Endothelial cell of umbilical vein (primary cell): ENCODE results near the gene PLPP2. TPM values are rescaled to one million over a fixed set of nuclear protein-coding genes. Genes with fewer than 3 reads are reported as not detected.

Source experiments
- BruUV-seq: library from RNA; stranded (reverse); fragments of 400-500 nt; replicated peaks from 2 replicates; lab custom pipeline; 2021; lab: Mats Ljungman, UMichigan
- CTCF ChIA-PET: fragments of 300-600, 350-600 bp; sonication (Branson Sonifier 250); formaldehyde crosslinking; loops from one replicate; lab custom pipeline; 2021; ENCODE audit warnings: antibody characterized with exemption, inconsistent platforms; lab: Charles Lee
- POLR2A ChIA-PET: fragments of 300-600, 350-600 bp; sonication (Branson Sonifier 250); formaldehyde crosslinking; loops from one replicate; lab custom pipeline; 2021; ENCODE audit warnings: antibody characterized with exemption, inconsistent platforms; lab: Charles Lee
- DNase-seq: peaks from one replicate; pipeline ENCODE4 v3.0.0-alpha.2; 2011; ENCODE audit warnings: low read depth, low spot score
- FAIRE-seq: peaks from 2 replicates; lab custom pipeline; 2011; peaks lifted over from hg19 to GRCh38; lab: Jason Lieb, UNC
- H2AFZ ChIP-seq: 2 replicates; pipeline ENCODE4 v1.6.0; 2012; ENCODE audit warnings: low read depth, low read length, control low read depth, inconsistent platforms
- H3K27ac ChIP-seq: 2 replicates; pipeline ENCODE4 v1.5.1; 2011; ENCODE audit warnings: low read depth, mild to moderate bottlenecking, control low read depth, low read length, moderate library complexity; ENCODE audit not compliant: insufficient read depth
- H3K27me3 ChIP-seq, 2 experiments: 2 replicates each; pipeline versions ENCODE4 v1.6.0 to v1.6.1; 2011; ENCODE audit warnings: low read length in 2 of 2, mixed read lengths in 1 of 2; ENCODE audit not compliant: control insufficient read depth in 2 of 2, insufficient read depth in 2 of 2
- H3K36me3 ChIP-seq, 2 experiments: 2 replicates in 1 of 2; 3 replicates in 1 of 2; pipeline ENCODE4 v1.5.1; 2011; ENCODE audit warnings: low read length in 2 of 2, mild to moderate bottlenecking in 1 of 2, moderate library complexity in 1 of 2; ENCODE audit not compliant: control insufficient read depth in 2 of 2, insufficient read depth in 2 of 2; ENCODE audit errors: extremely low read depth in 1 of 2
- H3K4me1 ChIP-seq: 3 replicates; pipeline ENCODE4 v1.5.1; 2011; ENCODE audit warnings: mild to moderate bottlenecking, low read length; ENCODE audit not compliant: control insufficient read depth, insufficient read depth; ENCODE audit errors: extremely low read depth
- H3K4me2 ChIP-seq: 2 replicates; pipeline ENCODE4 v1.6.1; 2011; ENCODE audit warnings: low read length, control low read depth, mixed read lengths; ENCODE audit not compliant: insufficient read depth
- H3K4me3 ChIP-seq, 3 experiments: fragments of 200-600 bp in 1 of 3; sonication (generic), shearing (Covaris generic) in 1 of 3; replicated peaks in 1 of 3; 2 replicates each; pipeline ENCODE4 v1.5.1; 2011 to 2016; ENCODE audit warnings: control low read depth in 3 of 3, low read length in 3 of 3, mild to moderate bottlenecking in 2 of 3, inconsistent platforms in 1 of 3, low read depth in 1 of 3, moderate library complexity in 1 of 3; ENCODE audit not compliant: insufficient read depth in 1 of 3
- H3K79me2 ChIP-seq: 2 replicates; pipeline ENCODE4 v1.6.0; 2012; ENCODE audit warnings: low read length, inconsistent platforms; ENCODE audit not compliant: control insufficient read depth, insufficient read depth
- H3K9ac ChIP-seq: replicated peaks from 2 replicates; pipeline ENCODE3; 2011; ENCODE audit warnings: low read length, control low read depth; ENCODE audit not compliant: insufficient read depth; ENCODE audit errors: extremely low read depth
- H3K9me1 ChIP-seq: replicated peaks from 3 replicates; pipeline ENCODE4 v1.6.0; 2011; ENCODE audit warnings: mild to moderate bottlenecking, low read length; ENCODE audit not compliant: control insufficient read depth, insufficient read depth; ENCODE audit errors: extremely low read depth
- H3K9me3 ChIP-seq: replicated peaks from 2 replicates; pipeline ENCODE4 v1.5.1; 2012; ENCODE audit warnings: low read length, inconsistent platforms; ENCODE audit not compliant: control insufficient read depth, insufficient read depth
- H4K20me1 ChIP-seq: replicated peaks from 2 replicates; pipeline ENCODE3; 2011; ENCODE audit warnings: mild to moderate bottlenecking, low read length; ENCODE audit not compliant: control insufficient read depth, insufficient read depth; ENCODE audit errors: extremely low read depth
- CTCF ChIP-seq, 2 donors: IDR thresholded peaks; 1 replicate in 1 of 2; 2 replicates in 1 of 2; pipeline ENCODE4 v1.5.1; 2011; ENCODE audit warnings: low read length in 2 of 2, mild to moderate bottlenecking in 2 of 2, moderate library complexity in 2 of 2, control low read depth in 1 of 2, inconsistent platforms in 1 of 2, low read depth in 1 of 2; ENCODE audit not compliant: insufficient read depth in 1 of 2; ENCODE audit errors: extremely low read depth in 1 of 2
- EZH2 ChIP-seq: IDR thresholded peaks from 2 replicates; pipeline ENCODE4 v1.6.1; 2012; ENCODE audit warnings: borderline replicate concordance, low read depth, mild to moderate bottlenecking, moderate library complexity, low read length, inconsistent platforms; ENCODE audit not compliant: severe bottlenecking
- FOS ChIP-seq: IDR thresholded peaks from 2 replicates; pipeline ENCODE4 v1.6.1; 2011; ENCODE audit warnings: mild to moderate bottlenecking, low read length, moderate library complexity, borderline replicate concordance; ENCODE audit not compliant: insufficient read depth
- GATA2 ChIP-seq: IDR thresholded peaks from 2 replicates; pipeline ENCODE4 v1.7.0; 2011; ENCODE audit warnings: low read depth, mild to moderate bottlenecking, moderate library complexity, mixed read lengths, low read length; ENCODE audit not compliant: insufficient read length, insufficient read depth
- JUN ChIP-seq: IDR thresholded peaks from 2 replicates; pipeline ENCODE4 v1.6.1; 2011; ENCODE audit warnings: borderline replicate concordance, low read depth; ENCODE audit not compliant: insufficient read length, insufficient read depth
- MYC ChIP-seq: IDR thresholded peaks from one replicate; pipeline ENCODE4 v1.6.1; 2011; ENCODE audit warnings: mild to moderate bottlenecking, low read depth, low read length
- POLR2A ChIP-seq: IDR thresholded peaks from 2 replicates; pipeline ENCODE4 v1.6.1; 2012; ENCODE audit warnings: low read depth, mild to moderate bottlenecking, control low read depth, low read length
- POLR2AphosphoS5 ChIP-seq: IDR thresholded peaks from 2 replicates; pipeline ENCODE4 v1.6.1; 2012; ENCODE audit warnings: low read depth, mild to moderate bottlenecking, control low read depth, low read length, moderate library complexity; ENCODE audit not compliant: insufficient read depth
- dilution Hi-C: fragments of 300-500 bp; cut with MboI; formaldehyde crosslinking; loops from one replicate; pipeline ENCODE4 v1.15.0; 2019; ENCODE audit warnings: low sequenced_read_pairs; ENCODE audit not compliant: extremely low pct_ligation_motif_present
- intact Hi-C: fragments of 100-400 bp; cut with micrococcal nuclease; formaldehyde crosslinking; loops from one replicate; pipeline ENCODE4 v1.10.0; 2022
- polyA plus RNA-seq, 4 experiments: library from polyadenylated mRNA; depleted of rRNA in 3 of 4; stranded (reverse) in 3 of 4; unstranded in 1 of 4; fragments of >200 nt; gene quantifications; 2 replicates each; pipeline versions ENCODE4 v1.2.1 to v1.2.3, GENCODE V29; 2011 to 2012; ENCODE audit warnings: missing spikeins in 1 of 4
- total RNA-seq: library from RNA; stranded (reverse); gene quantifications from 2 replicates; pipeline ENCODE4 v1.2.3, GENCODE V29; 2021
- TF ChIP-seq, protein P1 (sequence below): IDR thresholded peaks from 2 replicates; pipeline ENCODE4 v1.6.1; 2011; ENCODE audit not compliant: insufficient read depth, insufficient read length

Gene PLPP2
- total and polyA plus RNA-seq, 2 donors (not counting 3 experiments of a cell fraction or from before 2014, with no cell fraction given): 27.9 to 34.3 TPM

- dilution Hi-C loops (no loop called here), intact Hi-C loops (no loop called here)
- Histone ChIP-seq H3K27me3 (no peaks in the 10 kb centered on the region), H3K4me2 (no peak overlapping the region), H3K4me3 (no peak overlapping the region), H3K4me1 (no peaks in the 10 kb centered on the region), H3K9me3 (no peaks in the 10 kb centered on the region), H3K27ac (no peak overlapping the region), H3K9ac (no peak overlapping the region), H3K79me2 (peaks cover 25% of the 10 kb centered on the region), H3K36me3 (peaks cover 12 to 40% of the 10 kb centered on the region in 2 experiments), H2AFZ (no peak overlapping the region), H4K20me1 (no peaks in the 10 kb centered on the region), H3K9me1 (no peaks in the 10 kb centered on the region)
- FAIRE-seq (no peak), DNase-seq (no peak)
- TF ChIP-seq EZH2: no peak
- no peak for TF ChIP-seq JUN
- ChIA-PET CTCF (no interaction called here), POLR2A (no interaction called here)
- no TSS peak for BruUV-seq
Observed at GRCh38 chr19:328025-328505, 36.9 kb upstream of the PLPP2 start.

DNA sequence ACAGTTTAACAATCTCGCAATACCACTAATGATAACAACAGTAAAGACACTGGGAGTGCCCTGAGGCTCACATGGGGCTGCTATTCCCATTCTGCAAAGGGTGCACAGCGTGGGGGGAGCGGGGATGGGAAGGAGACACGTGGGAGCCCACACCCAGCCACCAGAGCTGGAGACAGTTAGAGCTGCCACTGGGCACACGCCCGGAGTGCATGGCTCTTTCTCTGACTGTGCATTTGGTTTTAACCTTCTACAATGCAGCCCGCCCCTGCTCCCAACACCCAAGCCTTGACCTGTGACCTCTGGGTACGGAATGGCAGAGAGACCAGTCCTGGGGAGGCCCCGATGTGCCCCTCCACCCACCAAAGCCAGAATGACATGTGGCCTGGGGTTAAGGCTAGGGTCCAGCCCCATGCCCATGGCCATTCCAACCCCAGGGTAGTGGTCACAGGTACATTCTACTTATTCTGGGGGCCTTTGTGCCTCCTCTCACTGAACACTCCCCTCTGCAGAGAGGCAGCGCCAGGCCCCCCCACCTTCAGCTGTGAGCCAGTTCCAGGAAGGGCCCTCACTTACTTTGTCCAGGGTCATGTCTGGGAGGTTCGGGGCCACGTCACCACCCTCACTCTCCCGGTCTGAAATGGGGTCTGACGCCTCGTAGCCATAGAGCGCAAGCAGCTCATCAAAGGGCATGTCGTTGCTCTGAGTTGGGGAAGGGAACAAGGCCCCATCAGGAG is 36.3 kb upstream of the PLPP2 start:
- no peak overlapping the region for H3K9ac ChIP-seq
- H2AFZ ChIP-seq: no peak overlapping the region
- no peak overlapping the region for H3K4me2 ChIP-seq
- H3K27ac ChIP-seq: no peak overlapping the region
- dilution Hi-C loops (no loop called here), intact Hi-C loops (no loop called here)
- H3K36me3 ChIP-seq: peaks cover 12 to 44% of the 10 kb centered on the region in 2 experiments
- no peak overlapping the region for H3K4me3 ChIP-seq
- no peaks in the 10 kb centered on the region for H3K9me3 ChIP-seq
- no TSS peak for BruUV-seq
- ChIA-PET POLR2A (no interaction called here), CTCF (no interaction called here)
- no peaks in the 10 kb centered on the region for H3K27me3 ChIP-seq
- no peaks in the 10 kb centered on the region for H3K9me1 ChIP-seq
- FAIRE-seq (no peak), DNase-seq (no peak)
- H3K4me1 ChIP-seq: no peaks in the 10 kb centered on the region
- H4K20me1 ChIP-seq: no peaks in the 10 kb centered on the region
- H3K79me2 ChIP-seq: peaks cover 30% of the 10 kb centered on the region
- TF ChIP-seq CTCF (IDR thresholded peaks at IDR 0.05; ENCODE audit: extremely low read depth in 1 of 2, insufficient read depth in 1 of 2, low read depth in 1 of 2, low read length in 2 of 2): no peak
- TF ChIP-seq, protein P1, sequence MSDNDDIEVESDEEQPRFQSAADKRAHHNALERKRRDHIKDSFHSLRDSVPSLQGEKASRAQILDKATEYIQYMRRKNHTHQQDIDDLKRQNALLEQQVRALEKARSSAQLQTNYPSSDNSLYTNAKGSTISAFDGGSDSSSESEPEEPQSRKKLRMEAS: no peak
- no peak for TF ChIP-seq POLR2AphosphoS5
- TF ChIP-seq JUN: no peak
- TF ChIP-seq POLR2A: no peak
- no peak for TF ChIP-seq FOS
- TF ChIP-seq MYC: no peak
- no peak for TF ChIP-seq EZH2
- TF ChIP-seq GATA2: no peak
